H9 (cell line): ENCODE measurements around the gene BLOC1S5. TPM values are rescaled to one million over a fixed set of nuclear protein-coding genes. Genes with fewer than 3 reads are reported as not detected.

ENCODE experiments used
- DNase-seq: peaks from one replicate; pipeline ENCODE4 v3.0.0-alpha.2; 2017
- H2AFZ ChIP-seq: one replicate; pipeline ENCODE4 v1.6.1; 2013; ENCODE audit warnings: mild to moderate bottlenecking, low read length, control low read depth, moderate library complexity
- H2AK5ac ChIP-seq: 2 replicates; pipeline ENCODE4 v1.6.1; 2013; ENCODE audit warnings: low read length, control low read depth, mixed read lengths; ENCODE audit not compliant: insufficient read length
- H2BK120ac ChIP-seq: one replicate; pipeline ENCODE4 v1.6.1; 2013; ENCODE audit warnings: low read depth, mild to moderate bottlenecking, low read length, control low read depth, inconsistent platforms; ENCODE audit not compliant: poor library complexity, severe bottlenecking
- H2BK12ac ChIP-seq: 2 replicates; pipeline ENCODE4 v1.6.1; 2013; ENCODE audit warnings: low read length, control low read depth, mixed read lengths, low read depth; ENCODE audit not compliant: insufficient read length
- H2BK15ac ChIP-seq: 2 replicates; pipeline ENCODE4 v1.6.1; 2013; ENCODE audit warnings: low read depth, low read length, control low read depth
- H2BK20ac ChIP-seq: one replicate; pipeline ENCODE4 v1.6.1; 2013; ENCODE audit warnings: low read depth, mild to moderate bottlenecking, low read length, control low read depth, inconsistent platforms; ENCODE audit not compliant: poor library complexity, severe bottlenecking
- H2BK5ac ChIP-seq: 2 replicates; pipeline ENCODE4 v1.6.1; 2013; ENCODE audit warnings: low read length, control low read depth, mixed read lengths; ENCODE audit not compliant: insufficient read length
- H3K14ac ChIP-seq: 2 replicates; pipeline ENCODE4 v1.6.1; 2013; ENCODE audit warnings: low read length, control low read depth; ENCODE audit not compliant: insufficient read depth
- H3K18ac ChIP-seq: 2 replicates; pipeline ENCODE4 v1.6.1; 2013; ENCODE audit warnings: low read depth, mild to moderate bottlenecking, mixed read lengths, low read length, control low read depth; ENCODE audit not compliant: insufficient read length
- H3K23ac ChIP-seq: 2 replicates; pipeline ENCODE4 v1.6.1; 2013; ENCODE audit warnings: low read length, control low read depth, mixed read lengths, low read depth; ENCODE audit not compliant: insufficient read length
- H3K23me2 ChIP-seq: 2 replicates; pipeline ENCODE4 v1.6.1; 2013; ENCODE audit warnings: low read depth, mild to moderate bottlenecking, mixed read lengths, low read length, control low read depth; ENCODE audit not compliant: insufficient read length, poor library complexity, severe bottlenecking
- H3K27ac ChIP-seq: 2 replicates; pipeline ENCODE4 v1.5.1; 2013; ENCODE audit warnings: low read length, control low read depth, mixed read lengths, low read depth; ENCODE audit not compliant: insufficient read length
- H3K27me3 ChIP-seq: 2 replicates; pipeline ENCODE4 v1.6.1; 2013; ENCODE audit warnings: low read length, control low read depth, inconsistent platforms; ENCODE audit not compliant: insufficient read depth
- H3K4ac ChIP-seq: 2 replicates; pipeline ENCODE4 v1.6.1; 2013; ENCODE audit warnings: low read depth, mild to moderate bottlenecking, control low read depth, inconsistent platforms, low read length, moderate library complexity
- H3K4me1 ChIP-seq: 2 replicates; pipeline ENCODE4 v1.6.1; 2013; ENCODE audit warnings: low read length, control low read depth, inconsistent platforms; ENCODE audit not compliant: insufficient read depth
- H3K4me2 ChIP-seq: 2 replicates; pipeline ENCODE4 v1.6.1; 2013; ENCODE audit warnings: low read length, control low read depth, mixed read lengths; ENCODE audit not compliant: insufficient read length, insufficient read depth
- H3K56ac ChIP-seq: 2 replicates; pipeline ENCODE4 v1.6.1; 2013; ENCODE audit warnings: low read depth, mild to moderate bottlenecking, mixed read lengths, low read length, control low read depth; ENCODE audit not compliant: insufficient read length
- H3K79me1 ChIP-seq: 2 replicates; pipeline ENCODE4 v1.6.1; 2013; ENCODE audit warnings: low read depth, mild to moderate bottlenecking, moderate library complexity, low read length, control low read depth, inconsistent platforms; ENCODE audit not compliant: insufficient read depth, poor library complexity, severe bottlenecking
- H3K79me2 ChIP-seq: 2 replicates; pipeline ENCODE4 v1.6.1; 2013; ENCODE audit warnings: low read length, control low read depth, inconsistent platforms; ENCODE audit not compliant: insufficient read depth
- H3K9ac ChIP-seq: 2 replicates; pipeline ENCODE4 v1.6.1; 2013; ENCODE audit warnings: low read length, control low read depth, mixed read lengths; ENCODE audit not compliant: insufficient read length; ENCODE audit errors: extremely low read depth
- H3K9me3 ChIP-seq: one replicate; pipeline ENCODE4 v1.6.1; 2013; ENCODE audit warnings: low read depth, low read length, inconsistent platforms; ENCODE audit not compliant: control insufficient read depth
- H3T11ph ChIP-seq: one replicate; pipeline ENCODE4 v1.6.1; 2013; ENCODE audit warnings: mild to moderate bottlenecking, low read length, control low read depth, inconsistent platforms
- H4K20me1 ChIP-seq: one replicate; pipeline ENCODE4 v1.6.1; 2013; ENCODE audit not compliant: control insufficient read depth, insufficient read length, insufficient read depth
- H4K5ac ChIP-seq: 2 replicates; pipeline ENCODE4 v1.6.1; 2013; ENCODE audit warnings: low read depth, mild to moderate bottlenecking, mixed read lengths, low read length, control low read depth; ENCODE audit not compliant: insufficient read length
- H4K8ac ChIP-seq: replicated peaks from 2 replicates; pipeline ENCODE4 v1.6.1; 2013; ENCODE audit warnings: low read length, control low read depth, mixed read lengths, low read depth; ENCODE audit not compliant: insufficient read length
- H4K91ac ChIP-seq: 2 replicates; pipeline ENCODE4 v1.6.1; 2013; ENCODE audit warnings: low read depth, mild to moderate bottlenecking, moderate library complexity, mixed read lengths, low read length, control low read depth; ENCODE audit not compliant: insufficient read length
- H3K27ac Mint-ChIP-seq, 3 experiments: 2 replicates in 2 of 3; 3 replicates in 1 of 3; pipeline ENCODE4 v1.8.0; 2020 to 2021; ENCODE audit warnings: mixed read lengths in 3 of 3, mild to moderate bottlenecking in 1 of 3, moderate library complexity in 1 of 3
- H3K27me3 Mint-ChIP-seq: 2 replicates; pipeline ENCODE4 v1.8.0; 2021; ENCODE audit warnings: low read depth, mild to moderate bottlenecking, moderate library complexity, mixed read lengths
- H3K36me3 Mint-ChIP-seq, 3 experiments: 2 replicates in 2 of 3; 3 replicates in 1 of 3; pipeline ENCODE4 v1.8.0; 2020 to 2021; ENCODE audit warnings: low read depth in 3 of 3, mixed read lengths in 3 of 3; ENCODE audit not compliant: insufficient read depth in 1 of 3
- H3K4me1 Mint-ChIP-seq, 2 experiments: 2 replicates each; pipeline ENCODE4 v1.8.0; 2020; ENCODE audit warnings: mixed read lengths in 2 of 2
- H3K4me3 Mint-ChIP-seq, 2 experiments: 2 replicates in 1 of 2; 3 replicates in 1 of 2; pipeline ENCODE4 v1.8.0; 2020 to 2021; ENCODE audit warnings: mild to moderate bottlenecking in 2 of 2, mixed read lengths in 2 of 2, moderate library complexity in 1 of 2
- H3K9me3 Mint-ChIP-seq, 2 experiments: 2 replicates in 1 of 2; 3 replicates in 1 of 2; pipeline ENCODE4 v1.8.0; 2020; ENCODE audit warnings: mild to moderate bottlenecking in 2 of 2, mixed read lengths in 2 of 2, moderate library complexity in 1 of 2
- WGBS: extraction: QIAGEN DNeasy Blood & Tissue Kit; methylation state at CpG from one replicate; pipeline ENCODE4 v1.1.7; 2013; ENCODE audit warnings: missing lambda C conversion rate, low lambda C conversion rate, mixed read lengths; ENCODE audit not compliant: insufficient read length; ENCODE audit errors: extremely low coverage; 5-methylcytosine and 5-hydroxymethylcytosine counted together
- total RNA-seq: library from RNA; stranded (reverse); gene quantifications from 2 replicates; pipeline ENCODE4 v1.2.1, GENCODE V29; 2021
- TF ChIP-seq, protein P1 (sequence below): fragments of 200-600 bp; sonication (generic); conservative IDR thresholded peaks from 3 replicates; pipeline ENCODE4 v1.8.0; 2021; ENCODE audit warnings: antibody characterized with exemption, mild to moderate bottlenecking

Gene BLOC1S5
- total RNA-seq, 1 experiment from 2014 or later: 15.6 TPM

DNA sequence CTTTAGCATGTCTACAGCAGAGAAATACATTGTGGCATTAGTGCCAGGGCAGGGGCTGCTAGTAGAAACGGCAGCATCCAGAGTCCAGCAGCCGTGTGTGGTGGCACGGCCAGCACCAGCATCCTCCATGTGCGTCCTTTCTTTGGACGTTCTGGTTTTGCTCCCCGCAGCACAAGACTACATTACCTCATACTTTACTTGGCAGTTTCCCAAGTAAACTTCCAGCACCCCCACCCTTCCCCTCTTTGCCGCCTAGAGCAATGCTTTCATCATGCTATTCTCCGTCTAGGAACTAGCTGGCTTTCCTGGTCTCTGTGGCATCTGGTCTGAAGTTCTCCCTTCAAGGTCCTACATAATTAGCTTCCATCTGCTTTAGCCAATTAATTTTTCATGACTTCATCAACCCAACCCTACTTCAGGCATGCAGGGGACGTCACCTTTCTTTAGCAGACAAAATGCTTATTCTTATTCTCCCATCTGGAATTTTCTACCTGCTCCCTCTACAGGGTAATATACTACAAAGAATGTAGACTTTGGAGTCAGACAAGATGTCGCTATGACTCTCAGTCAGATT is 67.6 kb downstream of the BLOC1S5 start:
- WGBS: no CpG with 5 or more reads among the region's 10 CpGs
- Histone ChIP-seq H3K9ac (no peak overlapping the region), H2AK5ac (no peak overlapping the region), H3K23ac (no peak overlapping the region), H4K91ac (no peak overlapping the region), H3K79me2 (no peaks in the 10 kb centered on the region), H3K79me1 (no peaks in the 10 kb centered on the region), H2BK12ac (no peak overlapping the region), H3K27me3 (no peaks in the 10 kb centered on the region), H3K18ac (no peak overlapping the region), H3K27ac (no peak overlapping the region), H2BK5ac (no peak overlapping the region), H3K4me2 (no peak overlapping the region), H4K5ac (no peak overlapping the region), H3K14ac (no peak overlapping the region), H3K23me2 (no peaks in the 10 kb centered on the region), H3K56ac (no peak overlapping the region), H2BK20ac (no peak overlapping the region), H3K4me1 (no peaks in the 10 kb centered on the region), H3K9me3 (no peaks in the 10 kb centered on the region), H2AFZ (no peak overlapping the region), H4K20me1 (no peaks in the 10 kb centered on the region), H4K8ac (no peak overlapping the region), H2BK120ac (no peak overlapping the region), H2BK15ac (no peak overlapping the region), H3K4ac (no peak overlapping the region), H3T11ph (no peak overlapping the region)
- Mint-ChIP-seq H3K9me3 (no peaks in the 10 kb centered on the region), H3K27ac (no peak overlapping the region), H3K27me3 (no peaks in the 10 kb centered on the region), H3K4me1 (peaks cover 6 to 10% of the 10 kb centered on the region in 2 experiments), H3K36me3 (no peaks in the 10 kb centered on the region), H3K4me3 (no peak overlapping the region)
- TF ChIP-seq, protein P1, sequence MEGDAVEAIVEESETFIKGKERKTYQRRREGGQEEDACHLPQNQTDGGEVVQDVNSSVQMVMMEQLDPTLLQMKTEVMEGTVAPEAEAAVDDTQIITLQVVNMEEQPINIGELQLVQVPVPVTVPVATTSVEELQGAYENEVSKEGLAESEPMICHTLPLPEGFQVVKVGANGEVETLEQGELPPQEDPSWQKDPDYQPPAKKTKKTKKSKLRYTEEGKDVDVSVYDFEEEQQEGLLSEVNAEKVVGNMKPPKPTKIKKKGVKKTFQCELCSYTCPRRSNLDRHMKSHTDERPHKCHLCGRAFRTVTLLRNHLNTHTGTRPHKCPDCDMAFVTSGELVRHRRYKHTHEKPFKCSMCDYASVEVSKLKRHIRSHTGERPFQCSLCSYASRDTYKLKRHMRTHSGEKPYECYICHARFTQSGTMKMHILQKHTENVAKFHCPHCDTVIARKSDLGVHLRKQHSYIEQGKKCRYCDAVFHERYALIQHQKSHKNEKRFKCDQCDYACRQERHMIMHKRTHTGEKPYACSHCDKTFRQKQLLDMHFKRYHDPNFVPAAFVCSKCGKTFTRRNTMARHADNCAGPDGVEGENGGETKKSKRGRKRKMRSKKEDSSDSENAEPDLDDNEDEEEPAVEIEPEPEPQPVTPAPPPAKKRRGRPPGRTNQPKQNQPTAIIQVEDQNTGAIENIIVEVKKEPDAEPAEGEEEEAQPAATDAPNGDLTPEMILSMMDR: no peak
- DNase-seq: no peak
